Measurements from ENCODE around the gene HAPSTR1.
"Not testable (repeated sequence)": the region's sequence is repeated elsewhere in the genome, so short reads cannot be mapped to it uniquely, and the experiment has no call there.

The HAPSTR1 gene, protein sequence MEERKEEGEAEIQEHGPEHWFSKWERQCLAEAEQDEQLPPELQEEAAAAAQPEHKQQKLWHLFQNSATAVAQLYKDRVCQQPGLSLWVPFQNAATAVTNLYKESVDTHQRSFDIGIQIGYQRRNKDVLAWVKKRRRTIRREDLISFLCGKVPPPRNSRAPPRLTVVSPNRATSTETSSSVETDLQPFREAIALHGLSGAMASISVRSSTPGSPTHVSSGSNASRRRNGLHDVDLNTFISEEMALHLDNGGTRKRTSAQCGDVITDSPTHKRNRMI

DNA sequence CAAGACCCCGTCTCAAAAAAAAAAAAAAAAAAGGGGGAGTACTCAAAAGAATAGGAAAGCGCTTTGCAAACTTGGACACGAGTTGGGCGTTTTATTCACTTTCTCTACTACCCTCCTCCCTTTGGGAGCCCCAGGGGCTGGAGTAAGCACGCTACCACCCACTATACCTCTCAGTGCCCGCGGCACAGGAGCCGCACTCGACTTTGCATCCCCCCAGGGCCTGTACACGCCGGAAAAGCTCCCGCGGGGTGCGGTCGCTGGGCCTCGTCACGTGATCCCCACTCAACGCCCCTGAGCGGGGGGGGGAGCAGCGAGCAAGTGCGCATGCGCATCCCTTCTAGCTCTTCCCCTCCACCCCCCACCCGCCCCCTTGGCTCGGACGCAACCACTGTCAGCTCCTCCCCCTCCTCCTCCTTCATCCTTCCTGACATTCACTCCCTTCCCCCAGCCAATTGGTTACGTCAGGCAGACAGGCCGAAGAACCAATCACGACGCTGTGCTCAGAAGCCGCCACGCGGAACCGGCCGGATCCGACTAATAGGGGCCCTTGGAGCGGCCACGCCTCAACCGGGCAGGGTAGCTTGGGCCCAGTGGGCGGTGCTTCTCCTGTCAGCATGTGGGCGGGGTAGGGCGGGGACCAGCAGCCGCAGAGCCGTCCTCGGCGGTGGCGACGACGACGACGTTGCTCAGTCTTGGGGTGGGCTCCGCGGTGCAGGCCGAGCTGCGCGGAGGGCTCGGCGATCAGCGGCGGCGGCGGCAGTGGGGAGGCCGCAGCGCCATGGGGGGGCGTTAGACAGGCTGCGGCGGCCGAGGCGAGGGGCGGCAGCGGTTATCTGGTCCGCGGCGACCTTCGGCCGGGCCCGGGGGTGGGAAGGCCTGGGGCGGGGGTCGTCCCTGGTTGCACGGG lies at the start of gene HAPSTR1:
Gene HAPSTR1 (plus strand): TSS at position 685 of the 907 bp plus-strand sequence. CDS start 401 bp downstream, outside the sequence.
- DNase-seq, result peak; percentile 98

DNA sequence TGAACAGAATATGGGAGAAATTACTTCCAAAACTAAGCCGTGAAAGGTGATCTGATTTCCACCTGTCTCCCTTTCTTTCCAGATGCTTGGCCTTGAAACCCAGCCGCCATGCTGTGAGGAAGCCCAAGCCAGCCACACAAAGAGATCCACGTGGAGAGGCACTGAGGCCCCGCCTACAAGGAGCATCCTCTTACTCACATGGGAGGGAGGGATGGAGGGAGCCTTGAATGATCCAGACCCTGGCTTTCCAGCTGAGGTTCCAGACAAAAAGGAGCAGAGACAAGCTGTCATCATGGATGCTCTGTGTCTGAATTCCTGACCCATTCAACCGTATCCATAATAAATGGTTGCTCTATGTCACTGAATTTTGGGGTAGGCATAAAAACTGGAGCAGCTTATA lies 48.9 kb upstream of the HAPSTR1 start:
- DNase-seq, result no peak

- DNase-seq, result no peak
Observed at GRCh38 chr16:9042964-9043680, 48.3 kb upstream of the HAPSTR1 start.

DNA sequence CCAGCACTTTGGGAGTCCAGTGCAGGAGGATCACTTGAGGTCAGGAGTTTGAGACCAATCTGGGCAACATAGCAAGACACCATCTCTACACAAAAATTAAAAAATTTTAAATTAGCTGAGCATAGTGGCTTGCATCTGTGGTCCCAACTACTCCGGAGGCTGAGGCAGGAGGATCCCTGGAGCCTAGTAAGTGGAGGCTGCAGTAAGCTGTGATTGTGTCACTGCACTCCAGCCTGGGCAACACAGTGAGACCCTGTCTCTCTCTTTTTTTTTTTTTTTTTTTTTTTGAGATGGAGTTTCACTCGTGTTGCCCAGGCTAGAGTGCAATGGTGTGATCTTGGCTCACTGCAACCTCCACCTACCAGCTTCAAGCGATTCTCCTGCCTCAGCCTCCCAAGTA lies 45.9 kb upstream of the HAPSTR1 start:
- not testable (repeated sequence) for DNase-seq

GRCh38 chr16:9046667-9047055 lies 44.8 kb upstream of the HAPSTR1 start:
- no peak for DNase-seq

- DNase-seq, result no peak
Observed at GRCh38 chr16:9047689-9048301, 43.6 kb upstream of the HAPSTR1 start.

GRCh38 chr16:9048302-9048700 lies 43.1 kb upstream of the HAPSTR1 start:
- no peak for DNase-seq

DNA sequence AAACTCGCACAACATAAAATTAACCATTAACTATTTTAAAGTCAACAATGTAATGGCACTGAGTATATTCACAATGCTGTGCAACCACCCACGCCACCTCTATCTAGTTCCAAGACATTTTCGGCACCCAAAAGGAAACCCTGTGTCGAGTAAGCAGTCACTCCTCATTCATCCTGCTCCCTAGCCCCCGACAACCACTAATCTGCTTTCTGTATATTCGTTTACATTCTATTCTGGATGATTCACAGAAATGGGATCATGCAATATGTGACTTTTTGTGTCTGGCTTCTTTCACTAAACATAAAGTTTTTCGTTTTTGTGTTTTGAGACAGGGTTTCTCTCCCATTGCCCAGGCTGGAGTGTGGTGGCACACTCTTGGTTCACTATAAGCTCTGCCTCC lies 42.2 kb upstream of the HAPSTR1 start:
- no peak for DNase-seq

DNA sequence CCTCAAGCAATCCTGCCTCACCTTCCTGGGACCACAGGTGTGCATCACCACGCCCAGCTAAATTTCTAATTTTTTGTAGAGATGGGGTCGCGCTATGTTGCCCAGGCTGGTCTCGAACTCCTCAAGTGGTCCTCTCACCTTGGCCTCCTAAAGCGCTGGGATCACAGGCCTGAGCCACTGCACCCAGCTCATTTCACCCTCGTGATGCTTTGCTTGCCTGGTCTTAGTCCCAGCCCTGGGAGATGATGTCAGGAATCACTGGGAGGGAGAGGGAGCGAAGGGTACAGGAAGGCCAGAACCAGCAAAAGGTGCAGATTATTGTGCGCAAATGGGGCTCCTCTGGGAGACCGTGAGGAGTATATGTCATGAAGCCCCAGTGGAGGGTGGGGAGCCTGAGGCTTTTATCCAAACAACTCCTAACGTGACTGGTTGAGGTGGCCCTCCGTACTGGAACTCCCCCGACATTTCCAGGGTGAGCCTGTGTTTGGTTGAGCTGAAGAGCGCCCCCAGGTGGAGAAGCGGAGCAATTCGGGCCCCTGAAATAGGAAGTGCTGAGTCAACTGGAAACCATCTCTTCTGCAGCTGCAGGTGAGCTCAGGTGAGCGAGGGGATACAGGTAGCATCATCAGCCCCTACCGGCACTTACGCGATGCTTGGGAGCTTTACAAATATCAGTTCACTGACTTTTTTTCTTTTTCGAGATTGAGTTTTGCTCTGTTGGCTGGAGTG lies 41.2 kb upstream of the HAPSTR1 start:
- DNase-seq, result no peak

DNA sequence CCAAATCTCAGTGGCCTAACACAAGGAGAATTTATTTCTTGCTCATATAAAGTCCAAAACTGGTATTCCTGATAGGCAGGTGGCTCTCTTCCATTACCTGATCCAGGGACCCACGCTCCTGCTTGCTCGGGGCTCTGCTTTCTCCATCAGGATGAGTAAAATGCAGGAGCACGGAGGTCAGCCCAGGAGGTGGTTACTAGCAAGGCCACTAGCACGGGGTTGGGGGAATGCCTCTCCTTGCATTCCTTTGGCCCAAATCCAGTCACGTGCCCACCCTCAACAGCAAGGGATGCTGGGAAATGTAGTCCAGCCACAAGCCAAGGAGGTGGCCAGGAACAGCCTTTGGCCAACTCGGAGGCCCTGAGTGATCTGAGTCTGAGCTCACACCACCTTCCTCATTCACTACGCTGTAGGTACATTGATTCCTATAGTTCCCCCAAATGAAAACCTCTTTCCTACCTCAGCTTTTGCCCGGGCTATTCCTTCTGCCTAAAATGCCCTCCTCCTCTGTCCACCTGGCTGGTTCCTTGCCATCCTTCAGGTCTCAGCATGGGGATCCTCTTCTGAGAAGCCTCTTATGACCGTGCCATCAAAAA lies 38.3 kb upstream of the HAPSTR1 start:
- DNase-seq, result no peak

GRCh38 chr16:9054460-9054859 lies 37.0 kb upstream of the HAPSTR1 start:
- DNase-seq, result no peak

DNA sequence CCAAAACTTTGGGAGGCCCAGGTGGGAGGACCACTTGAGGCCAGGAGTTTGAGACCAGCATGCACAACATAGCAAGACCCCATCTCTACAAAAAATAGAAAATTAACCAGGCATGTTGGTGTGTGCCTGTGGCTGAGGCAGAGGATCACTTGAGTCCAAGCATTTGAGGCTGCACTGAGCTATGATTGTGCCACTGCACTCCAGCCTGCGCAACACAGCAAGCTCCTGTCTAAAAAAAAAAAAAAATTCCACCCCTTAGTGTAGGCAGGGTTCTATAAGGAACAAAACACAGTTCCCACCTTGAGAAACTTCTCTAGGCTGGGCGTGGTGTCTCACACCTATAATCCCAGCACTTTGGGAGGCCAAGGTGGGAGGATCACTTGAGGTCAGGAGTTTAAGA lies 36.3 kb upstream of the HAPSTR1 start:
- DNase-seq, result no peak

- no peak for DNase-seq
Observed at GRCh38 chr16:9055661-9056060, 35.8 kb upstream of the HAPSTR1 start.

- no peak for DNase-seq
Observed at GRCh38 chr16:9056061-9056460, 35.4 kb upstream of the HAPSTR1 start.

GRCh38 chr16:9058211-9058610 lies 33.2 kb upstream of the HAPSTR1 start:
- DNase-seq, result no peak

DNA sequence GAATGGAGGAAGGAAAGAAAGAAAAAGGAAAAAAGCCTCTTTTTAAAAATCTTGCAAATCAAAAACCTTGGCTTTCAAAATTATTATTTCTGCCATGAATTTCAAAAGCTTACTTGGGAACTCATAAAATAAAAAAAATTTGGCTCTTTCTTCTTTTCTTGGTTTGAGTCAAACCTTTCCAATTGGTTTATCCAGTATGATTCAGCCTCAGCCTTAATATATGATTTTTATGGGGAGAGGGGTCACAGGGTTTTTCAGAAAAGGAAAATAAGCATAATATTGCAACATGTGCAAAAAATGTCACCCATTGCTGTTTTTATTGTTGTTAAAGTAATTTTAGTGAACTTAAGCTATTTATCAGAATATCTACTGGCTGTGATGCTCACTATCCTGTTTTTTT lies 31.2 kb upstream of the HAPSTR1 start:
- no peak for DNase-seq

- no peak for DNase-seq
Observed at GRCh38 chr16:9061358-9061813, 30.1 kb upstream of the HAPSTR1 start.

DNA sequence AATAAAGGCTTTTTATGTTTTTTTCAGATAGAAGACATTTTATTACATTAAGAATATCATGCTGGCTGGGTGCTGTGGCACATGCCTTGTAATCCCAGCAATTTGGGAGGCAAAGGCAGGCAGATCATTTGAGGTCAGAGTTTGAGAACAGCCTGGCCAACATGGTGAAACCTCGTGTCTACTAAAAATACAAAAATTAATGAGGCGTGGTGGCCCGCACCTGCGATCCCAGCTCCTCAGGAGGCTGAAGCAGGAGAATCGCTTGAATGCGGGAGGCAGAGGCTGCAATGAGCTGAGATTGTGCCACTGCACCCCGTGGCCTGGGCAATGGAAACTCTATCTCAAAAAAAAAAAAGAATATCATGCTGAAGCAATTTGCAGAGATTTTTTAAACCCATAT lies 29.1 kb upstream of the HAPSTR1 start:
- DNase-seq, result no peak

GRCh38 chr16:9065077-9065476 lies 26.4 kb upstream of the HAPSTR1 start:
- DNase-seq, result no peak

DNA sequence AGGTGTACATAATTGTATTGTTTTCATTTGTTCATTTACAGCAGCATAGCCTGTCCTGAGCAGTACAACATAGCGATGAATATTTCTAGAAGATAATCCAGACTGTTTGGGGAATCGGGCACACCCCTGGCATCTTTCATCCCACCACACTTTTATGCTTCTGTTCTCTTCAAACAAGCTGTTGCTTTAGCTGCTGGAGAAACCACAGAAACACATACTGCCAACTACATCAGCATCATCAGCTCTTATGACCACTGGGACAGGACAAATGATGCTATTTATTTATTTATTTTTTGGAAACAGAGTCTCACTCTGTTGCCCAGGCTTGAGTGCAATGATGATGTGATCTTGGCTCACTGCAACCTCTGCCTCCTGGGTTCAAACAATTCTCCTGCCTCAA lies 22.6 kb upstream of the HAPSTR1 start:
- DNase-seq, result no peak

- DNase-seq, result no peak
Observed at GRCh38 chr16:9070254-9070653, 21.2 kb upstream of the HAPSTR1 start.

GRCh38 chr16:9071377-9071776 lies 20.1 kb upstream of the HAPSTR1 start:
- no peak for DNase-seq

All from NCI-H1105 treated with DMSO at 0.1 percent for 48 hours (cell line).